ENCODE data around the gene GPANK1.

Gene GPANK1

DNA sequence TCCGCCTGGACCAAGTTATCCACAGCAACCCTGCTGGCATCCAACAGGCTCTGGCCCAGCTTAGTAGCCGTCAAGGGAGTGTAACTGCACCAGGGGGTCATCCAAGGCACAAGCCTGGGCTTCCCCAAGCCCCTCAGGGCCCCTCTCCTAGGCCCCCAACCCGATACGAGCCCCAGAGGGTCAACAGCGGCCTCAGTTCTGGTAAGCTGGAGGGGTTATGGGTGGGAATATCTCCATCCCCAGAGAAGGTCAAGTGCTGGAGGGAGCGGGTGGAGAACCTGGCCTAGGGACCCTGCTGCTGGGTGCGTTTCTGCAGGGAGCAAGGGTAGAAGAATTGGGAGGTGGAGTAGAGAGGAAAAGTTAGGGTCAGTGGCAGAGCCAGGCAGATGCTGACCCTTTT, 31.4 kb downstream of the GPANK1 start:
- TF ChIP-seq, protein P1, sequence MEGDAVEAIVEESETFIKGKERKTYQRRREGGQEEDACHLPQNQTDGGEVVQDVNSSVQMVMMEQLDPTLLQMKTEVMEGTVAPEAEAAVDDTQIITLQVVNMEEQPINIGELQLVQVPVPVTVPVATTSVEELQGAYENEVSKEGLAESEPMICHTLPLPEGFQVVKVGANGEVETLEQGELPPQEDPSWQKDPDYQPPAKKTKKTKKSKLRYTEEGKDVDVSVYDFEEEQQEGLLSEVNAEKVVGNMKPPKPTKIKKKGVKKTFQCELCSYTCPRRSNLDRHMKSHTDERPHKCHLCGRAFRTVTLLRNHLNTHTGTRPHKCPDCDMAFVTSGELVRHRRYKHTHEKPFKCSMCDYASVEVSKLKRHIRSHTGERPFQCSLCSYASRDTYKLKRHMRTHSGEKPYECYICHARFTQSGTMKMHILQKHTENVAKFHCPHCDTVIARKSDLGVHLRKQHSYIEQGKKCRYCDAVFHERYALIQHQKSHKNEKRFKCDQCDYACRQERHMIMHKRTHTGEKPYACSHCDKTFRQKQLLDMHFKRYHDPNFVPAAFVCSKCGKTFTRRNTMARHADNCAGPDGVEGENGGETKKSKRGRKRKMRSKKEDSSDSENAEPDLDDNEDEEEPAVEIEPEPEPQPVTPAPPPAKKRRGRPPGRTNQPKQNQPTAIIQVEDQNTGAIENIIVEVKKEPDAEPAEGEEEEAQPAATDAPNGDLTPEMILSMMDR (IDR thresholded peaks at IDR 0.05; ENCODE audit: low read depth, low read length, missing control alignments), result no peak
- DNase-seq (ENCODE audit: low read depth), result no peak
- no peak overlapping the region for H3K4me3 ChIP-seq (ENCODE audit: low read depth, low read length)
- in situ Hi-C loops (cut with HindIII; ENCODE audit: low sequenced_read_pairs), result no loop called here

DNA sequence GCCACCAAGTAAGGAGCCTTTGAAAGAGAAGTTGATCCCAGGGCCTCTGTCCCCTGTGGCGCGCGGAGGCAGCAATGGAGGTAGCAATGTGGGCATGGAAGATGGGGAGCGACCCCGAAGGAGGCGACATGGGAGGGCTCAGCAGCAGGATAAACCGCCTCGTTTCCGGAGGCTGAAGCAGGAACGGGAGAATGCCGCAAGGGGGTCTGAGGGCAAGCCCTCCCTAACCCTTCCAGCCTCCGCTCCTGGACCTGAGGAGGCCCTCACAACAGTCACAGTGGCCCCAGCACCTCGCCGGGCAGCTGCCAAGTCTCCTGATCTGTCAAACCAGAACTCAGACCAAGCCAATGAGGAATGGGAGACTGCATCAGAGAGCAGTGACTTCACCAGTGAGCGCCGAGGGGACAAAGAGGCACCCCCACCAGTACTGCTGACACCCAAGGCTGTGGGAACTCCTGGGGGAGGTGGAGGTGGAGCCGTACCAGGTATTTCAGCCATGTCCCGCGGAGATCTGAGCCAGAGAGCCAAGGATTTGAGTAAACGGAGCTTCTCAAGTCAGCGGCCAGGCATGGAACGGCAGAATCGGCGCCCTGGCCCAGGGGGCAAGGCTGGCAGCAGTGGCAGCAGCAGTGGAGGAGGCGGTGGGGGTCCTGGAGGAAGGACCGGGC, 32.4 kb downstream of the GPANK1 start:
- DNase-seq (ENCODE audit: low read depth), result no peak
- in situ Hi-C loops (cut with HindIII; ENCODE audit: low sequenced_read_pairs), result no loop called here
- no peak overlapping the region for H3K4me3 ChIP-seq (ENCODE audit: low read depth, low read length)
- TF ChIP-seq, protein P1 (IDR thresholded peaks at IDR 0.05; ENCODE audit: low read depth, low read length, missing control alignments), result no peak

DNA sequence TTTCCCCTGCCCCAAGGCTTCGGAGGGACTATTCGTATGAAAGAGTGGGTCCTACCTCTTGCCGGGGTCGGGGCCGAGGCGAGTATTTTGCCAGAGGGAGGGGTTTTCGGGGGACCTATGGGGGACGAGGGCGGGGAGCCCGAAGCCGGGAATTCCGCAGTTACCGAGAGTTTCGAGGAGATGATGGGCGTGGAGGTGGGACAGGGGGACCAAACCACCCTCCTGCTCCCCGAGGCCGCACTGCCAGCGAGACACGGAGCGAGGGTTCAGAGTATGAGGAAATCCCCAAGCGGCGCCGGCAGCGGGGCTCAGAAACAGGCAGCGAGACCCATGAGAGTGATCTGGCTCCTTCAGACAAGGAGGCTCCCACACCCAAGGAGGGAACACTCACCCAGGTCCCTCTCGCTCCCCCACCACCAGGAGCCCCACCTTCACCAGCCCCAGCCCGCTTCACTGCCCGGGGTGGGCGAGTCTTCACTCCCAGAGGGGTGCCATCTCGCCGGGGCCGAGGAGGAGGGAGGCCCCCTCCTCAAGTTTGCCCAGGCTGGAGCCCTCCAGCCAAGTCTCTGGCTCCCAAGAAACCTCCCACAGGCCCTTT, 33.0 kb downstream of the GPANK1 start:
- DNase-seq (ENCODE audit: low read depth), result no peak
- no peak overlapping the region for H3K4me3 ChIP-seq (ENCODE audit: low read depth, low read length)
- in situ Hi-C loops (cut with HindIII; ENCODE audit: low sequenced_read_pairs), result no loop called here
- TF ChIP-seq, protein P1 (IDR thresholded peaks at IDR 0.05; ENCODE audit: low read depth, low read length, missing control alignments), result no peak

DNA sequence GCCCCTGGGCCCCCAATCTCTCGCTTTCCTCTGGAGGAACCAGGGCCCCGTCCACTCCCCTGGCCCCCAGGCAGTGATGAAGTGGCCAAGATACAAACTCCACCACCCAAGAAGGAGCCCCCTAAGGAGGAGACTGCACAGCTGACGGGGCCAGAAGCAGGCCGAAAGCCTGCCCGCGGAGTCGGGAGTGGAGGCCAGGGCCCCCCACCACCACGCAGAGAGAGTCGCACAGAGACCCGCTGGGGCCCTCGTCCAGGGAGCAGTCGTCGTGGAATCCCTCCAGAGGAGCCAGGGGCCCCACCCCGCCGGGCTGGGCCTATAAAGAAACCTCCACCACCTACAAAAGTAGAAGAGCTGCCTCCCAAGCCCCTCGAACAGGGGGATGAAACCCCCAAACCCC, 33.6 kb downstream of the GPANK1 start:
- H3K4me3 ChIP-seq (ENCODE audit: low read depth, low read length), result no peak overlapping the region
- TF ChIP-seq, protein P1 (IDR thresholded peaks at IDR 0.05; ENCODE audit: low read depth, low read length, missing control alignments), result no peak
- in situ Hi-C loops (cut with HindIII; ENCODE audit: low sequenced_read_pairs), result no loop called here
- no peak for DNase-seq (ENCODE audit: low read depth)

DNA sequence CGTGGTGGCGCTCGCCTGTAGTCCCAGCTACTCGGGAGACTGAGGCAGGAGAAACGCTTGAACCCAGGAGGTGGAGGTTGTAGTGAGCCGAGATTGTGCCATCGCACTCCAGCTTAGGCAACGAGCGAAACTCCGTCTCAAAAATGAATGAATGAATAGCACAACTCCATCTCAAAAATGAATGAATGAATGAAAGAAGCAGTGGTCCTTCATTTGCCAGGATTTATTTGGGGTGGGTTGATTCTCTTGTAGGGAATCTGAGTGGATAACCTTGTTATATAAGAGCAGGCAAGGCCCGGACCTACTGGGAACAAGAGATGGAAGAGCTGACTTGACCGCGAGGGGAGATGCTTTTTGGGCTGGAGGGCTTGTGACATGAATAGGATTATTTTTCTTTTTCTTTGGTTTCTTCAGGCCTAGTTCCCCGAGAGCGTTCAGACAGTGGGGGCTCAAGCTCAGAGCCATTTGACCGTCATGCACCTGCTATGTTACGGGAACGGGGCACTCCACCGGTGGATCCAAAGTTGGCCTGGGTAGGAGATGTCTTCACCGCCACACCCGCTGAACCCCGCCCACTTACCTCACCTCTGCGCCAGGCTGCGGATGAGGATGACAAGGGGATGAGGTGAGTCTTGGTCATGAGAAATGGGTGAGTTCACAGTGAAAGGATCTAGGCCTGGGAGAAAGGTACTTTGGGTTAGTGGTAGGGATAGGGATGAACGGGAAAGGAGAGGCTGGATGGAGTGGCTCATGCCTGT, 34.4 kb downstream of the GPANK1 start:
- H3K4me3 ChIP-seq (ENCODE audit: low read depth, low read length), result no peak overlapping the region
- no peak for DNase-seq (ENCODE audit: low read depth)
- TF ChIP-seq, protein P1 (IDR thresholded peaks at IDR 0.05; ENCODE audit: low read depth, low read length, missing control alignments), result no peak
- in situ Hi-C loops (cut with HindIII; ENCODE audit: low sequenced_read_pairs), result no loop called here

DNA sequence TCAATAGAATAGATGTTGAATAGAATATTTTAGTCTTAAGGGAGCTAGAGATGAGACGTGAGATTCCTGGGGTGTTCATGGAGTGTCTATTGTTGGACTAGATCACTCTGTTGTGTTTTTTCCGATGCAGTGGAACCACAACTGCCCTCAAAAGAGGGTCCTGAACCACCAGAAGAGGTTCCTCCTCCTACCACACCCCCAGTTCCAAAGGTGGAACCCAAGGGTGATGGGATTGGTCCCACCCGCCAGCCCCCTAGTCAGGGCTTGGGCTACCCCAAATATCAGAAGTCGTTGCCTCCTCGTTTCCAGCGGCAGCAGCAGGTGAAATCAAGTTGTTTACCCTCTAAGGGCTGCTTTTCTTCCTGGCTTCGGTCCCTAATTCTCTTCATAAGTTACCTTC, 35.8 kb downstream of the GPANK1 start:
- TF ChIP-seq, protein P1 (IDR thresholded peaks at IDR 0.05; ENCODE audit: low read depth, low read length, missing control alignments), result no peak
- DNase-seq (ENCODE audit: low read depth), result no peak
- no peak overlapping the region for H3K4me3 ChIP-seq (ENCODE audit: low read depth, low read length)
- in situ Hi-C loops (cut with HindIII; ENCODE audit: low sequenced_read_pairs), result no loop called here

All from astrocyte of the cerebellum (primary cell).